ENCODE data around the gene ZNF232.
"Not testable (repeated sequence)": the region's sequence is repeated elsewhere in the genome, so short reads cannot be mapped to it uniquely, and the experiment has no call there.

Gene ZNF232

DNA sequence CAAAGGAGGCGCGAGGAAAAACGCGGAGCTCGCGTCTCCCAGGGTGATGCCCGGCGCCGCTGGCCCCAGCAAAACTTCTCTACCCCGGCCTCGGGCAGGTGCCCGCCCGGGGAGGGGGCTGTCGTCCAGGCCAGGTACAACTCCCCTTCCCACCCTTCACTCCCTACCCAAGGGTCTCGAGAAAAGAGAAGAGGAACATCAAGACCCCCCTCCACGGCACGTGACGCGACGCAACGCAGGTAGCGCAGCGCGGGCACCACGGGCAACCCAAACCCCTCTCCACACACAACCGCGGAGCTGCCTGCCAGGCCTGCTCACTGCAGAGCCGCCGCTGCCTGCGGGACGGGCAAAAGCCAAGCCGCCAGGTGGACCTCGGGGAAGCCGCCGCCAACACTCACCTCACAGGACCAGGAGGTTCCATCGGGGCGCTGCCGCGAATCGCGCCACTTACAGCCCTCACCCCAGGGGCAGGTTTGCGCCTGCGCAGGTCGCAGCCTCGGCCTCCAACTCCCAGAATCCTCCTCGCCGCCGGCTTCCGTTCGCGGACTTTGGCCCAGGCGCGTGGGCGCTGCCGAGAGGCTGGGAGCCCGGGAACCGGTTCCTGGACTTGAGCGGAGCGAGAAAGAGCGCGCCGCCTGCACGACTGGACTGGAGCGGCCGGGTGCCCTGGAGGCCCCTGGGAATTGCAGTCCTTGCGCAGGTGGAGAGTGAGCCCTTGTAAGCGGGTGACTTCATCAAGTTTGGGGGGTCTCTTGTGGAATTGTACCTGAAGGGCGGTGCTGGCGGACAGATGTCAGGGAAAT lies at the start of gene ZNF232:
Gene ZNF232 (minus strand): TSS at position 477 of the 803 bp plus-strand sequence. CDS start 56 bp downstream, at position 421.
- DNase-seq (ENCODE audit: low read depth, low spot score) = peak; percentile 75

DNA sequence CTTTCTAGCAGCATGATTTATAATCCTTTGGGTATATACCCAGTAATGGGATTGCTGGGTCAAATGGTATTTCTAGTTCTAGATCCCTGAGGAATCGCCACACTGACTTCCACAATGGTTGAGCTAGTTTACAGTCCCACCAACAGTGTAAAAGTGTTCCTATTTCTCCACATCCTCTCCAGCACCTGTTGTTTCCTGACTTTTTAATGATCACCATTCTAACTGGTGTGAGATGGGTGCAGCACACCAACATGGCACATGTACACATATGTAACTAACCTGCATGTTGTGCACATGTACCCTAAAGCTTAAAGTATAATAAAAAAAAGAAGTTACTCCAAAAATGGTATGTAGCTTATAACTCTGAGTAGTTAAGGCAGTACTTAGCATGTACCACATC lies 49.0 kb upstream of the ZNF232 start:
- not testable (repeated sequence) for DNase-seq (ENCODE audit: low read depth, low spot score)

DNA sequence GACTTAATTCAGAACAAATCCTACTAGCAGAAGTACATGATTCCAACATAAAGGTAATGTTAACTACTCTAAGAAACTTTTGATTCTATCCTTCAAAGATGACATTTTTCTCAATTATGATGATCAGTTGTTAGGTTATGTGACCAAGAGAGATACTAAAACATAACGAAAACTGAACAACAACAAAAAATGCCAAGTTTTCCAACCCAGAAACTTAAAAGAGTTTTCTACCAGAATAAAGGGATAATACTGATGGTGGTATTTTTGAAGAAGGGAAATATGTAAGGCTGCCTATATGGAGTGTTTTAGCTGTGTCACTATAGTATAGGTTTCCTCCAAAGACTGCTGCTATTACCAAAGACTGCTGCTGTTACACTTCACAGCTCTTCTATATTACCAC lies 34.4 kb upstream of the ZNF232 start:
- DNase-seq (ENCODE audit: low read depth, low spot score) = not testable (repeated sequence)

DNA sequence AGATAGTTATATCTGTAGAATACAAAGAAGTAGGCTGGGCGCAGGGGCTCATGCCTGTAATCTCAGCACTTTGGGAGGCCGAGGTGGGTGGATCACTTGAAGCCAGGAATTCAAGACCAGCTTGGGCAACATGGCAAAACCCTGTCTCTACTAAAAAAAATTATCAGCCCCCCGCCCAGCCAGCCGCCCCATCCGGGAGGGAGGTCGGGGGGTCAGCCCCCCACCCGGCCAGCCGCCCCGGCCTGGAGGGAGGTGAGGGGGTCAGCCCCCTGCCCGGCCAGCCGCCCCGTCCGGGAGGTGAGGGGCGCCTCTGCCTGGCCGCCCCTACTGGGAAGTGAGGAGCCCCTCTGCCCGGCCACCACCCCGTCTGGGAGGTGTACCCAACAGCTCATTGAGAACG lies 31.2 kb upstream of the ZNF232 start:
- DNase-seq (ENCODE audit: low read depth, low spot score) = not testable (repeated sequence)

DNA sequence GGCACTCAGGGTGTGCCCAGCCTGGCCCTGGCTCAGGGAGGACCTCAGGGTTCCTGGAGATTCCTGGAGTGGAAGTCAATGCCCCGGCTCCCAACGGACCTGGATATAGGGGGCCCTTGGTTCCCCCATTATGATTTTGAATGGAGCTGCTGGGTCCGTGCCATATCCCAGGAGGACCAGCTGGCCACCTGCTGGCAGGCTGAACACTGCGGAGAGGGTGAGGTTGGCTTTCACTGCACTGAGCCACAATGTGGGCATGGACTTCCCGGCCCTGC lies 27.7 kb upstream of the ZNF232 start:
- DNase-seq (ENCODE audit: low read depth, low spot score) = no peak

DNA sequence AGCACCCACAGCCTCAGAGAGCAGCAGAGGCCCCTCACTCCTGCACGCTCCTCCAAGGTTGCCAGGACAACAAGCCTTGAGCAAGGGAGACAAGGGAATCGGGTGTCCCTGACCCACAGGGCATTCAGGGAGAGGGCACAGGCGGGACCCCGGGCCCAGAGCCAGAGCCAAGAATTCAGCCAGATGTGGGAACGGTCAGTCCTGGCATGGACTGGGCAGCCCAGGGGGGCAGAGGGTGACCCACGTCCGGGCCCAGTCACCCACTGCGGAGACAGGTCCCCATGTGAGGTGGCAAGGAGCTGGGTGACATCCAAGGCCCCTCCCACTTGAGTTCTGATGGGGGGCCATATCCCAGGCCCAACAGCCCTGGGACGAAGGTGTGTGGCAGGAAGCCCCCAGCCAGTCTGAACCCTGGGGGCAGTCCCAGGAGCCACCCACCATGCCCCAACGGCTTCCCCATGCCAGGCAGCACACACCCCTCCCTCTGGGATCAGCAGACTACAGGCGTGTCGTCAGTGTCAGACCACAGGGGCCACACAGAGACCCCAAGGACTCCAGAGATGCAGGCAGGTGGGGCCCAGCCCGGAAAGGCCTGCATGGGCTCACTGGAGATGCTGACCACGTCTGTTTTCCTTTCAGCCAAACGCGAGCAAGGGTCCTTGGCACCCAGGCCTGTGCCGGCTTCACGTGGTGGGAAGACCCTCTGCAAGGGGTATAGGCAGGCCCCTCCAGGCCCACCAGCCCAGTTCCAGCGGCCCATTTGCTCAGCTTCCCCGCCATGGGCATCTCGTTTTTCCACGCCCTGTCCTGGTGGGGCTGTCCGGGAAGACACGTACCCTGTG lies 27.2 kb upstream of the ZNF232 start:
- DNase-seq (ENCODE audit: low read depth, low spot score) = no peak

DNA sequence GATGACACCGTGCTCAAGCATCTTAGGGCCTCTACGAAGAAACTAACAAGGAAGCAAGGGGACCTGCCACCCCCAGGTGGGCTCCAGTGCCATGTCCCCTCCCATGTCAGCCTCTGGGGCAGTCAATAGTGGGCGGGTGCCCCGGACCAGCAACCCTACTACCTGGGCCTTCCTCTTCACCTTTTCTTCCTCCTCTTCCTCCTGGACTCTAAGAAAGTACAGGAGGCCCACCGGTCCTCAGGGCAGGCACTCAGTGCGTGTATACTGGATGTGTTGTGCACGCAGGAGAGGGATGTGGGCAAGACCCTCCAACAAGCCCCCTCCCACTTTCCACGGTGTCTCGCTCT lies 26.5 kb upstream of the ZNF232 start:
- not testable (repeated sequence) for DNase-seq (ENCODE audit: low read depth, low spot score)

DNA sequence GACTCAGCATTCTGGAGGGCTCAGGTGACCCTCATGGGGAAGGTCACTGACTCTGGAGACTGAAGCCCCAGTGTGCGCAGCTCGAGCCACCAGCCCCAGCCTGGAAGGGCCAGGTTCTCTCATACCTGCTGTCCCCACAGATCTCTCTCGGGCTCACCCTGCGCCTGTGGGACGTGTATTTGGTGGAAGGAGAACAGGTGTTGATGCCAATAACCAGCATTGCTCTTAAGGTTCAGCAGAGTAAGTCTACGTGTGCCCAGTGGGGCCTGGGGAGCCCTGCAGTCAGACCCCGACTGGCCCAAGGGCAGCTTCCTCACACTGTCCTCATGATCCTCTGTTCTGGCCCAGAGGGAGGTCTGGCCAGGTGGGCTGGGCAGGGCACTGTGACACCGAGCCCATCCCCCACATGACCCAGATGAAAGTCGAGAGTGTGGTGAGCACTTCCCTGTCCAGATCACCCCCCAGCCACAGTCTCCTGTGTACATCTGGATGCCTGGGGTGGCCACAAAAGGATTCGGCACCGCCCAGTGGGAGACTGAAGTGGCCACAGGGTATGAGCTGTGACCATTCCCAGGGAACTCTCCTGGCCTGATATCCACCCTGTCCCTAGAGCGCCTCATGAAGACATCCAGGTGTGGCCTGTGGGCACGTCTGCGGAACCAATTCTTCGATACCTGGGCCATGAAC lies 26.0 kb upstream of the ZNF232 start:
- DNase-seq (ENCODE audit: low read depth, low spot score) = not testable (repeated sequence)

DNA sequence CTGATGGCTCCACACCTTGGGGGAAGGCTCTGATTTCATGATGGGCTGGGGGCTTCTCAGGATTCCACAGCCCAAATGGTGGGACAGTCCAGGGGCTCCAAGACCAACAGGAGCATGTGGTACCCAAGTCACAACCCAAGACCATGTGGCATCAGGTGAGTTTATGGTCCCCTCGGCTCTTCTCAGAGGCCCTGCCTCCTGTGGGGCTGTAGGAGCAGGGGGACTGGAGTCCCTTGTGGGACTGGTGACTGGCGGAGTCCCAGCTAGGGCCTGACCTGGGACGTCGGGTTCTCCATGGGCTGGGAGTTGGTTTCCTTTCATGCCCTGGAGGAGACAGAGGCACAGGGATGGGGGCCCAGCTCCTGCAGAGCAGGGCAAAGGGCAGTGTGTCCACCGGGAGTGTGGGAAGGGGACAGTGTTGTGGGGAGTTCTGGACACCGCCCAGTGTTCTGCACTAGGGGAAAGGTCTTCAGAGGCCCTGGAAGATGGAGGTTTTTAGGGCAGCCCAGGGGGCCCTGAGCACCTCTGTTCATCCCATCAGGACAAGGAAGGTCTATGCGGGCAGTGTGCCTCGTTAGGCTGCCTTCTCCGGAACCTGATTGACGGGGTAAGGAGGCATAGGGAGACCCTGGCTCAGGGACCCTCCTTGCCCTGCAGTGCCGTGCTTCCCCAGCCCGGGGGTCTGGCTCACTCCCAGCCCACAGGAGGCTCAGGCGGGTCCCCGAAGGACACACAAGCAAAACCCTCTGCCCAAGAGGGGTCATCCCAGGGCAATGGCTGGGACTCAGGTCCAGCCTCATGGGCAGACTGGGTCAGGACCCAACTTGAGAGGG lies 25.1 kb upstream of the ZNF232 start:
- DNase-seq (ENCODE audit: low read depth, low spot score) = not testable (repeated sequence)

DNA sequence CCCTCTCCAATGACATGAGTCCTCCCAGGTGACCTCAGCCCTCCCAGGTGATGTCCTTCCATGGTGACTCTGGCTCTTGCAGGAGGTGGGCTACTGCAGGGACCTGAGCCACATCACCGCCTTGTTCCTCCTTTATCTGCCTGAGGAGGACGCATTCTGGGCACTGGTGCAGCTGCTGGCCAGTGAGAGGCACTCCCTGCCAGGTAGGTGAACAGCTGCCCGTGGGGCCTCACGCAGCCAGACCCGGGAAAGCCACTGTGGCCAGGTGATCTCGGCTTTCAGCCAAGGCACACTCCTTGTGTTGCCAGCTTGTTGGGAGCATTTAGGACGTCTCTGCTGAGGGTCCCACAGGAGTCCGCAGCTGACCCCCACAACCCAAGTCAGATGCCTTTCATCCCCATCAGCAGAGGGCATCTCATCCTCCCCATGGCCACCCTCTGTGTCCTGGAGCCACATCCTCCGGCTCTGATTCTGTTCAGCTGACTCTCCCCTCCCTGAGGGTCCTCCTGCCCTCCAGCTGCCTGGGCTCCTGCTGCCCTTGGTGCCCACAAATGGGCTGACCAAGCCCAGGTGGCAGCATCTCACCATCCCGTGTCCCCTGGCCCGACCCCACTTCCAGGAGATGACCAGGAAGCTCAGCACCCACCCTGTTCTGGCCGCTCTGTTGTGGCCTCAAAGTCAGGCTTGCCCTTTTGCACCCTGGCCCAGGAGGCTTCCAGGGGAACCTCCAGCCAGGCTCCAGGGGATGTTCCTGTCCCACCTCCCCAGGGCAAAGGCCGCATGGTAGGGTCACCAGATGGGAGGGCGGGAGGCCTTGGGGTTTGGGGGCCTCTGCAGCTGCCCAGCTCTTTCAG lies 24.3 kb upstream of the ZNF232 start:
- DNase-seq (ENCODE audit: low read depth, low spot score) = no peak

DNA sequence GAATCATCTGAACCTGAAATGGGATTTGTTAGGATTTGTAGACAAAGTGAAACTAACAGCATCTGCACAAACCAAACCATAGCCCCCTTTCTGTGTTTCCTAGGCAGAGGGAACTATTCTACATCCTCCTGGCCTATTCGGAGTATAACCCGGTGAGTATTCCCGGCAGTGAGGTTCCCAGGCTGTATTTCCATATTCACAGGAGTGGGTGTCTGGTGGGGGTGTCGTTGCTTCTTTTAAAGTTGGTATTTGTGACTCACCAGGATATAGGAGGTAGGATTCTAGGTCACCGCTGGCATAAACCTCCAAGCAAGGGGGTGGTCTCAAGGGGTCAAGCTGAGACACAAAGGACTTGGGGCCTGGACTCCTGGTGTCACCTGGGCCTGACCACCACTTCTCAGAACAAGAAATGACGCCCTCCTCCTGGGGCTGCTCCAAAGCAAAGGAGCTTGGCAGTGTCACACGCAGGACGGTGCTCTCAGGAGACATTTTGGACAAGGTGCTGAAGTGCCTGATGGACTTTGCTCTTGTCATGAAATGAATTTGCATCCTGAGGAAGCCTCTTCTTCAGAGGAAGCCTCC lies 23.5 kb upstream of the ZNF232 start:
- not testable (repeated sequence) for DNase-seq (ENCODE audit: low read depth, low spot score)

DNA sequence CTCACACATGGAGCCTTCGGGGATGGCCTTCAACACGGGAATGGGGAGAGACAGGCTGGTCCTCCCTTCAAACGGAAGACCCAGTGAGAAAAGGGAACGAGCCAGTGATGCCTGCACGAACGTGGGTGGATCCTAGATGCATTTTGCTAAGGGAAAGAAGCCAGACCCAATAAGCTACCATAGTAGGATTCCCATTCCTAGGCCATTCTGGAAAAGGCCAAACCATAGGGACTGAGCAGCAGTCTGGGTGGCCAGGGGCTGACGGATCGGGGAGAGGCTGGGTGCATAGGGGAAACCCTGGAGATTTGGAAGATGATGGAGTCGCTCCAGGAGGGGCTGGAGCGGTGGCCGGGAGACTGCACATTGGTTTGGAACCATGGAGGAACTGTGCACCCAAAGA lies 22.9 kb upstream of the ZNF232 start:
- DNase-seq (ENCODE audit: low read depth, low spot score) = not testable (repeated sequence)

DNA sequence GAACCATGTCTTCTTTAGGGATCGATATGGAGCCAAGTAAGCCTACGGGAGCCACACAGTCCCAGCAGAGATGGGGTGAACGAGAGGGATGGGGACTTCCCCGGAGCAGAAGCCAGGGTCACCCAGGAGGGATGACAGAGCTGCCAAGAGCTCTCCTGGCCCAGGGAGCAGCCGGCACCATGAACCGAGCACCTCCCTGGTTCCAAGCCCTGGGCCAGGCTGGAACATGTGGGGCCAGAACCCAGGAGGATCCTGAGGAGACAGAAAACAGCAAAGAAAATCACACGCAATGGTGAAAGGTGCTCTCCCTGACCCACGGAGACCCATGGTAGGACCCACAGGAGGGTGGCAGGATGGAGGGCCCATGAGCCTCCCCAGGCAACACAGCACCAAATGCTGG lies 22.3 kb upstream of the ZNF232 start:
- not testable (repeated sequence) for DNase-seq (ENCODE audit: low read depth, low spot score)

DNA sequence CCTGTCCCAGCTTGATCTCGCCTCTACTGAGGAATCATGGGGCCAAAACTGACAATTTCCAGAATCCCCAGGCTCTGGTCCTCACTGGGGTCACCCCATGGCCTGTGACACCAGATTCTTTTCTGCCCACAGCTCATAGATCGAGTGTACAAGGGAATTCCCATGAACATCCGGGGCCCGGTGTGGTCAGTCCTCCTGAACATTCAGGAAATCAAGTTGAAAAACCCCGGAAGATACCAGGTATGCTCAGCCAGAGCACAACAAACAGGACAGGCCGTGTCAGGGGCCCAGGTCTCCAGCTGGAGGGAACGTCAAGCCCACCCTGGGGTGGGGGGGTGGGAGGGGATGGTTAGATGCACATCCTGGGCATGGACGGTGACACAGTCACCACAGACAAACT lies 21.6 kb upstream of the ZNF232 start:
- no peak for DNase-seq (ENCODE audit: low read depth, low spot score)

DNA sequence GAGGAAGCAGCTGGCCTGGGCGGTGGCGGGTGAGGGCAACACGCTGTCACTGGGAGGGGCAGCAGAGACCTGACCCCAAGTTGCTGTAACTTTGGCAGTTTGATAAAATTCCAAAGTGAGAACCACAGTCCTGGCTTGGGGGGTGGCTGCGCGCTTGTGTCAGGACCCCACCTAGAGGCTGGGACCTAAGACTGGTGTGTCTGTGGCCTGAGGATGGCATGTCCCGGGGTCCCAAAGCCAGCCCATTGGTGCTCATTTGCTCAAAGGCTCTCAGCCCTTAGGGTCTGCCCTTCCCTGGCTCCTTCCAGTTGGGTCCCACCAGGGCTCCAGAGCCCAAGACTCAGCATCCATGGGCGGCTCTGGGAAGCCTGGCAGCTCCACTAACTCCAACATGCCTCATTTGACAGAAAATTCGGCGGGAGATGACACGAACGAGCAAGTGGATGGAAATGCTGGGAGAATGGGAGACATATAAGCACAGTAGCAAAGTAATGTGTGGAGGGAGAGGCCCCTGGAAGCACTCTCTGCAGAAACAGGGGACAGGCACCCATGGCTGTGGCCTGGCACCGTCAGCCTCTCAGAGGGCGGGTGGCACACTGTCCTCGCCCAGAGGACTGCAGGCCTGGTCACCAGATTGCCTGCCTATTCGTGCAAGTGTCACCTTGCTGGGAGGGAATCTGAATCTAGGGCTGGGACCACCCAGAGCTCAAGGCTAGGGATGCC lies 21.0 kb upstream of the ZNF232 start:
- DNase-seq (ENCODE audit: low read depth, low spot score) = not testable (repeated sequence)

DNA sequence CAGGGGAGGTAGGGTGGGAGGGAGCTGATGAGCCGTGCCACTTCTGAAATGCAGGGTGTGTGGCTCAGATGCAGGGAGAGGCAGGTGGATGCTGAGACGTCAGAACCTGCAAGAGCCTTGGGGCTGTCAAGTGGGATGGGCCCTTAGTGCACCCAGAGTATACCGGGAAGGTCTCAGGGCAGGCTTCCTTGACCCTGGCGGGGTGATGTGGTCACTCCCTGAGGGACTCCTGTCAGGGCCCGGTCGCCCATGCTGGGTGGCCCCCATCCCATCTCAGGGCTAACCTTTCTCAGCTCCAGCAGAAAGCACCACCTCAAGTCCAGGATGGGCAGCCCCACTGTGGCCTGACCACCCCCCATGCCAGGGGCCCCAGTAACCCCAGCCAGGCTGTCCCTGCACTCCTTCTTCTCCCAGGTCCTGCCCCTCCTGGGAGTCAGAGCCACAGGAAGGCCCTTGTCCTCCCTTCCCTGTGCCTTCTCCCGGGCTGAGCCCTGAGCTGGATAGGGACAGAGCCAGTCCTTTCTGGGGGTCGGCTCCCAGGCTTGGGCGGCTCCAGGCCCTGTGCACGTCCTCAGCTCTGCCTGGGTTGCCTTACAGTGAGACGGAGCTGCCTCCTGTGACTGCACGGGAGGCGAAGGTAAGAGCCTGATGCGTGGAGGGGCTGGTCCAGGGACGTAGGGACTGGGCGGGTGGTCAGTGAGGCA lies 20.3 kb upstream of the ZNF232 start:
- not testable (repeated sequence) for DNase-seq (ENCODE audit: low read depth, low spot score)

DNA sequence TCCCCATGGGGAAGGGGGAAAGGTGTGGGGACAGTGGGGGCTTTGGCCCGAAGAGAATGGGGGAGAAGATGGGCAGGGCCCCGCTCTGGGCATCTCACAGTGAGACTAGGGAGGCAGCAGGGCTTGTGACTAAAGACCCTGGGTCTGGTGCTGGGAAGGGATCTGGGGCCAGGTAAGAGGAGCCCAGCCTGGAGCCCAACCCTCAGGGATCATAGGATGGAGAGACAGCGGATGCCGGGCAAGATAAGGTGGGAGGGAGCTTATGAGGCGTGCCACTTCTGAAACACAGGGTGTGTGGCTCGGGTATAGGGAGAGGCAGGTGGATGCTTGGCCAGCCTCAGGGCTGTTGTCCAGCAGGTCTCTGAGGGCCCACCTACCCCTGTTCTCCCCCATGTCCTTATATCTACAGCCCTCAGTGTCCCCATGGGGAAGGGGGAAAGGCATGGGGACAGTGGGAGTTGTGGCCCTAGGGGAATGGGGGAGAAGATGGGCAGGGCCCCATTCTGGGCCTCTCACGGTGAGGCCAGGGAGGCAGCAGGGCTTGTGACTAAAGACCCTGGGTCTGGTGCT lies 19.6 kb upstream of the ZNF232 start:
- DNase-seq (ENCODE audit: low read depth, low spot score) = no peak

DNA sequence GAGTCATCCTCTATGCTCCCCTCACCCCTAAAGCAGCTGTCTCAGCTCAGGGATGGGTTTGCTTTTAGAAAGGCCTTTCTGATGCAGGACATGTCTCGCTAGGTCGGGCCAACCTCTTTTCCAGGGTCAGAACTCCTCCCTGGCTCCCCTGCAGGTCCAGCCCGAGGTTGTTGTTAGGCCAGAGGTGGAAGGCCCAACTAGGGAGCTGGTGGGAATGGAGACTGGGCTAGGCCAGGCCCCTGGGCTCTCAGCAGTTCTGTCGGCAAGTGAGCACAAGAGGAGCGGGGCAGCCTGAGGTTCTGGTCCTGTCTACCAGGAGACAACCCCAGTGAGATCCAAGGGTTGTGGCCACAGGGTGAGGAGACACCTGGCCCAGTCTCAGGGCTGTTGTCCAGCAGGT lies 19.0 kb upstream of the ZNF232 start:
- DNase-seq (ENCODE audit: low read depth, low spot score) = not testable (repeated sequence)

DNA sequence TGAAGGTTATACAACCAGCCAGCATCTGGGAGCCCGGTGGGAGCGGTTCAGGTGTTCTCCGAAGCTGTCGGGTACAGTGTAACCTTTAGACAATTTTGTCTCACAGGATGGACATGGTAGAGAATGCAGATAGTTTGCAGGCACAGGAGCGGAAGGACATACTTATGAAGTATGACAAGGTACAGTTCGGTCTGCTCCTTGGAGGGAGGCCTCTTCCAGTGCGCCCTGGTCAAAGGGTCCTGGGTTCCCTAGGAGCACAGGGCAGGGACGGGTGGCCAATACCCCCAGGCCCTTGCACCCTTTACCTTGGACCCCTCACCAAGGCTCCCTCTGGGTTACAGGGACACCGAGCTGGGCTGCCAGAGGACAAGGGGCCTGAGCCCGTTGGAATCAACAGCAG lies 18.6 kb upstream of the ZNF232 start:
- DNase-seq (ENCODE audit: low read depth, low spot score) = not testable (repeated sequence)
